Neural cell (in vitro differentiated cells): ENCODE measurements around the gene TMEM89. TPM values are rescaled to one million over a fixed set of nuclear protein-coding genes. Genes with fewer than 3 reads are reported as not detected.

ENCODE experiments used
- H2AFZ ChIP-seq: fragments of 200-600, 300-800 bp; sonication (generic), shearing (Covaris generic); 2 replicates; pipeline ENCODE4 v1.6.0; 2014; ENCODE audit warnings: low read depth, mild to moderate bottlenecking, antibody characterized with exemption, low read length, moderate library complexity
- H3F3A ChIP-seq: fragments of 200-600 bp; shearing (Covaris generic); 2 replicates; pipeline ENCODE4 v1.6.1; 2016; ENCODE audit warnings: mild to moderate bottlenecking, moderate library complexity, mixed read lengths, antibody characterized with exemption, low read length; ENCODE audit not compliant: insufficient read depth, poor library complexity, severe bottlenecking
- H3K27ac ChIP-seq: fragments of 200-600, 300-800 bp; sonication (generic), shearing (Covaris generic); 2 replicates; pipeline ENCODE4 v1.5.1; 2014; ENCODE audit warnings: mild to moderate bottlenecking, low read length, moderate library complexity
- H3K27me3 ChIP-seq: fragments of 300-800, 200-600 bp; sonication (generic), shearing (Covaris generic); 2 replicates; pipeline ENCODE4 v1.6.0; 2014; ENCODE audit warnings: mild to moderate bottlenecking, low read depth, low read length, moderate library complexity; ENCODE audit not compliant: insufficient read depth
- H3K36me3 ChIP-seq: fragments of 300-800, 200-600 bp; sonication (generic), shearing (Covaris generic); 2 replicates; pipeline ENCODE4 v1.5.1; 2014; ENCODE audit warnings: mild to moderate bottlenecking, antibody characterized with exemption, low read length, moderate library complexity; ENCODE audit not compliant: insufficient read depth
- H3K4me2 ChIP-seq: fragments of 300-800, 200-600 bp; sonication (generic), shearing (Covaris generic); 2 replicates; pipeline ENCODE4 v1.6.0; 2014; ENCODE audit warnings: mild to moderate bottlenecking, low read length
- H3K4me3 ChIP-seq: fragments of 300-800, 200-600 bp; sonication (generic), shearing (Covaris generic); 2 replicates; pipeline ENCODE4 v1.5.1; 2014; ENCODE audit warnings: mild to moderate bottlenecking, low read length, moderate library complexity
- H3K79me2 ChIP-seq: fragments of 200-600 bp; shearing (Covaris generic); replicated peaks from 2 replicates; pipeline ENCODE4 v1.6.0; 2014; ENCODE audit warnings: mild to moderate bottlenecking, low read length, moderate library complexity; ENCODE audit not compliant: insufficient read depth
- H3K9ac ChIP-seq: fragments of 300-800, 200-600 bp; sonication (generic), shearing (Covaris generic); 2 replicates; pipeline ENCODE4 v1.6.1; 2016; ENCODE audit warnings: mild to moderate bottlenecking, low read length, mixed read lengths
- H3K9me2 ChIP-seq: fragments of 200-600 bp; shearing (Covaris generic); 2 replicates; pipeline ENCODE4 v1.6.1; 2016; ENCODE audit warnings: mild to moderate bottlenecking, low read length, mixed read lengths; ENCODE audit not compliant: insufficient read depth
- H3K9me3 ChIP-seq: fragments of 200-600, 300-800 bp; sonication (generic), shearing (Covaris generic); 2 replicates; pipeline ENCODE4 v1.6.1; 2016; ENCODE audit warnings: mild to moderate bottlenecking, mixed run types, low read length, moderate library complexity, mixed read lengths
- H4K20me1 ChIP-seq: fragments of 200-600 bp; shearing (Covaris generic); 2 replicates; pipeline ENCODE4 v1.6.1; 2016; ENCODE audit warnings: mild to moderate bottlenecking, mixed run types; ENCODE audit not compliant: insufficient read depth
- EZH2 ChIP-seq: fragments of 200-600, 300-800 bp; shearing (Covaris generic), sonication (generic); IDR thresholded peaks from 2 replicates; pipeline ENCODE4 v1.6.1; 2014; ENCODE audit warnings: antibody characterized with exemption, low read length, borderline replicate concordance, mild to moderate bottlenecking; ENCODE audit not compliant: insufficient read depth, poor library complexity, severe bottlenecking
- MXI1 ChIP-seq: fragments of 450-650 bp; conservative IDR thresholded peaks from 2 replicates; pipeline ENCODE4 v1.6.1; 2014; ENCODE audit warnings: antibody characterized with exemption, mild to moderate bottlenecking; ENCODE audit not compliant: poor library complexity, severe bottlenecking
- POLR2AphosphoS5 ChIP-seq: IDR thresholded peaks from 2 replicates; pipeline ENCODE4 v1.6.1; 2012
- RAD21 ChIP-seq: fragments of 450-650 bp; conservative IDR thresholded peaks from 2 replicates; pipeline ENCODE4 v1.6.1; 2014; ENCODE audit warnings: antibody characterized with exemption, mild to moderate bottlenecking, moderate library complexity
- REST ChIP-seq: IDR thresholded peaks from 2 replicates; pipeline ENCODE4 v1.6.1; 2012; ENCODE audit warnings: borderline replicate concordance
- SMC3 ChIP-seq: fragments of 450-650 bp; conservative IDR thresholded peaks from 2 replicates; pipeline ENCODE4 v1.6.1; 2014; ENCODE audit warnings: antibody characterized with exemption, mild to moderate bottlenecking, moderate library complexity; ENCODE audit not compliant: poor library complexity
- TAF1 ChIP-seq: IDR thresholded peaks from 2 replicates; pipeline ENCODE4 v1.6.1; 2012; ENCODE audit warnings: low read depth
- polyA plus RNA-seq: library from polyadenylated mRNA; depleted of rRNA; stranded (reverse); fragments of >200 nt; gene quantifications from 2 replicates; pipeline ENCODE4 v1.2.3, GENCODE V29; 2014
- TF ChIP-seq, protein P1 (sequence below): fragments of 450-650 bp; IDR thresholded peaks from 2 replicates; pipeline ENCODE4 v1.5.1; 2014; ENCODE audit warnings: antibody characterized with exemption, mild to moderate bottlenecking, moderate library complexity; ENCODE audit not compliant: poor library complexity, severe bottlenecking

The TMEM89 gene
- polyA plus RNA-seq, 1 donor from 2014 or later = 0.52 TPM

DNA sequence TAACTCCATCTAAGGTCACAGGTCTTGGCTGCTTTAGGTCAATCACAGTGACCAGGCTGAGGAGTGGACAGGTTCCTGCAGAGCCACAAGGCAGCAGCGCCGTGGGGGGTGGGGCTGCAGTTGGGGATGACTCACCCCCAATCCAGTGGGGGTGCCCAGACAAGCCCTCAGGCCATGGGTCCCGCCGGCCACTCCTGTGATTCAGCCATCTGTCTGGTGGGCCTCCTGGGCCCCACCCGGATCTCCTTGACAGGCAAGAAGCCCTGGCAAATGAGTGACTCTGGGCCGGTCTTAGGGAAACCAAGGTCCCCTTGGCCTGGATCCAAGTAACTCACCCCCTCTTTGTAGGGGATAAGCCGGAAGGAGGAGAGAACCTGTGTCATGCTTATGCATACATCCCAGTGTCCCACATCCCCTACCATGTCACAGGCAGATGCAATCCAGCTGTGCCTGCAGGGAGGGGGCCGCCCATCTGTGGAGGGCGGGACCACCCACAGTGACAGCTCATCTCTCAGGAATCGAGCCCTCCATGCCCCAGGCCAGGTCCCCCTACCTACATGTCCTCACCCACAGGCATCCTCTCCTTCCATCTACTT is 25.9 kb downstream of the TMEM89 start:
- Histone ChIP-seq H3K79me2 (no peaks in the 10 kb centered on the region), H4K20me1 (no peaks in the 10 kb centered on the region), H3F3A (no peaks in the 10 kb centered on the region), H2AFZ (no peak overlapping the region), H3K4me3 (no peak overlapping the region), H3K4me2 (no peak overlapping the region), H3K36me3 (no peaks in the 10 kb centered on the region), H3K9ac (no peak overlapping the region), H3K27ac (no peak overlapping the region), H3K27me3 (no peaks in the 10 kb centered on the region), H3K9me3 (no peaks in the 10 kb centered on the region), H3K9me2 (no peaks in the 10 kb centered on the region)
- no peak for TF ChIP-seq RAD21
- TF ChIP-seq SMC3 = no peak

- Histone ChIP-seq H3K36me3 (no peaks in the 10 kb centered on the region), H3K4me3 (no peak within 1 kb of the TSS), H3F3A (no peaks in the 10 kb centered on the region), H3K27me3 (no peaks in the 10 kb centered on the region), H3K27ac (no peak within 1 kb of the TSS), H3K79me2 (no peaks in the 10 kb centered on the region), H4K20me1 (no peaks in the 10 kb centered on the region), H2AFZ (no peak within 1 kb of the TSS), H3K9ac (no peak within 1 kb of the TSS), H3K4me2 (no peak within 1 kb of the TSS), H3K9me3 (no peaks in the 10 kb centered on the region), H3K9me2 (no peaks in the 10 kb centered on the region)
- TF ChIP-seq MXI1 (no peak), REST (no peak), TAF1 (no peak), SMC3 (no peak), POLR2AphosphoS5 (no peak), EZH2 (no peak), RAD21 (no peak)
- TF ChIP-seq, protein P1, sequence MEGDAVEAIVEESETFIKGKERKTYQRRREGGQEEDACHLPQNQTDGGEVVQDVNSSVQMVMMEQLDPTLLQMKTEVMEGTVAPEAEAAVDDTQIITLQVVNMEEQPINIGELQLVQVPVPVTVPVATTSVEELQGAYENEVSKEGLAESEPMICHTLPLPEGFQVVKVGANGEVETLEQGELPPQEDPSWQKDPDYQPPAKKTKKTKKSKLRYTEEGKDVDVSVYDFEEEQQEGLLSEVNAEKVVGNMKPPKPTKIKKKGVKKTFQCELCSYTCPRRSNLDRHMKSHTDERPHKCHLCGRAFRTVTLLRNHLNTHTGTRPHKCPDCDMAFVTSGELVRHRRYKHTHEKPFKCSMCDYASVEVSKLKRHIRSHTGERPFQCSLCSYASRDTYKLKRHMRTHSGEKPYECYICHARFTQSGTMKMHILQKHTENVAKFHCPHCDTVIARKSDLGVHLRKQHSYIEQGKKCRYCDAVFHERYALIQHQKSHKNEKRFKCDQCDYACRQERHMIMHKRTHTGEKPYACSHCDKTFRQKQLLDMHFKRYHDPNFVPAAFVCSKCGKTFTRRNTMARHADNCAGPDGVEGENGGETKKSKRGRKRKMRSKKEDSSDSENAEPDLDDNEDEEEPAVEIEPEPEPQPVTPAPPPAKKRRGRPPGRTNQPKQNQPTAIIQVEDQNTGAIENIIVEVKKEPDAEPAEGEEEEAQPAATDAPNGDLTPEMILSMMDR = no peak
Measured at GRCh38 chr3:48595075-48595525, 26.5 kb downstream of the TMEM89 start, which contains the start of gene COL7A1. Gene COL7A1, minus strand, starts transcription at chr3:48595329. Its CDS starts 170 bp downstream, at chr3:48595159.

GRCh38 chr3:48594417-48595049 is 27.0 kb downstream of the TMEM89 start:
- Histone ChIP-seq H4K20me1 (no peaks in the 10 kb centered on the region), H3K9me3 (no peaks in the 10 kb centered on the region), H3F3A (no peaks in the 10 kb centered on the region), H3K27ac (no peak overlapping the region), H3K36me3 (no peaks in the 10 kb centered on the region), H3K4me3 (no peak overlapping the region), H3K4me2 (no peak overlapping the region), H3K27me3 (no peaks in the 10 kb centered on the region), H3K9ac (no peak overlapping the region), H3K9me2 (no peaks in the 10 kb centered on the region), H2AFZ (no peak overlapping the region), H3K79me2 (no peaks in the 10 kb centered on the region)
- TF ChIP-seq EZH2 (no peak), REST (no peak), SMC3 (no peak), TAF1 (no peak), RAD21 (no peak)
- TF ChIP-seq, protein P1 = no peak
